Left lobe of liver (tissue), 2 donors: ENCODE data around the gene RASGEF1C. TPM values are rescaled to one million over a fixed set of nuclear protein-coding genes. Genes with fewer than 3 reads are reported as not detected.

ENCODE experiments used
- ATAC-seq: fragments of 200-7000 bp; cut with Tn5 transposase; one replicate; pipeline ENCODE4 v1.9.1; 2020; ENCODE audit warnings: mild to moderate bottlenecking, moderate library complexity
- DNase-seq: peaks from one replicate; pipeline ENCODE4 v3.0.0-alpha.2; 2020; ENCODE audit warnings: low spot score
- total RNA-seq: library from RNA; stranded (reverse); gene quantifications from one replicate; pipeline ENCODE4 v1.2.1, GENCODE V29; 2021
- donor health status: DM: no; HTN: no; CAD: no; lungs with moderate emphysema.
- donor health status: DM: no; HTN: yes; CAD: no.

The RASGEF1C gene
- total RNA-seq, 1 donor from 2014 or later: 0.30 TPM

DNA sequence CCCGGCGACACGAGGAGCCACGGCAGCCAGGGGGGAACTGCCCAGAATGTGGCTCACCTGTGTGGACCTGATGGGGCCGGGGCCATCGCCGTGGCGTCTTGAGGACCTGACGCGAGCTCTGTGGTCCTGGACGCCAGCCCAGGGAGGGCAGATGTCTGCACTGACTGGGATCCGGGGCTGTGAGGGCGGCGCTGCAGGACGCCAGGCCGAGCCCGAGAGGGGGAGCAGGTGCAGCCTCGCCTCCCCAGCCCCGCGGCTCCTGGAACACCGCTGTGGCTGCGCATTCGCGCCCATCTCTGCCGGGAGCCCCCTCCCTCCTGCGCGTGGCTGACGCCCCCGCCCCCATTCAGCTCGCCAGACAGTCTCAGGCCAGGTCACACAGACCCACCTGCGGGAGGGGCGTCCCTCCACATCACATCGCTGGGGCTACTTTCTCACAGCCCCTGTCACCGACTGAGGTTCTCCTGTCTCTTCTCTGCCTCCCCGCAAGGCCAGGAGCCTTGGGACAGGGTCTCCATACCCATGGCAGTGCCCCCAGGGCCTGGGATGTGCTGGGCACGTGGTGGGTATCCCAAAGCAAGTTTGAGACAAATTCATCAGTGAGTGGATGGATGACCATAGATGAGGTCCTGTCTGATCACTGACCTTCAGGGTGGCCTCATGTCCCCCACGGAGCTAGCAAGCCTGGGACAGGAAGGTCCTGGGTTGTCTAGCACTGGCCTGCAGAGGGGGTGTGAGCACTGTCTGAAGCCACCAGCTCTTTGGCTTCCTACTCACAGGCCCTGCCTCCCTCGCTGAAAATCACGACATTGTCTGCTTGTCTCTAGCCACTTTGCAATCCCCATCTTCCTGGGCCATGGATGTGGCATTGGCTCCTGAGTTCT is 47.3 kb downstream of the RASGEF1C start:
- DNase-seq: no peak
- ATAC-seq: peak; percentile 40

DNA sequence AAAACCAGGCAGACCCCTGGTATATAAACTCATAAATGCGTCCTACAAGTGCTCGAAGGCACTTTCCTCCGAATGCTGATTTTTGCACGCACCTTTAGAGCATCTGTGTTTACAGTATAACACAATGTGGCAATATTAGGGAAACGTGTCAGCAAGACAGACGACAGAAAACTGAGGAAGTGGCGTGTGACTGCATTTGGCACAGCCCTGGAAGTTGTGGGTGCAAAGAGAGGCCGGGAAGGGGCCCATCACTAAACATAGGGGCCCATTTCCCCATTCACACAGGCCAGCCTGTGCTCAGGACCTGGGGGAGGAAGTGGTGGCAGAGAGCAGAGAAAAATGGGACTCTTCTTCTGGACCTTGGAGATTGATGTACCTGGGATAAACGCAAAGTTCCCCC is 48.2 kb downstream of the RASGEF1C start:
- ATAC-seq: peak; percentile 49

DNA sequence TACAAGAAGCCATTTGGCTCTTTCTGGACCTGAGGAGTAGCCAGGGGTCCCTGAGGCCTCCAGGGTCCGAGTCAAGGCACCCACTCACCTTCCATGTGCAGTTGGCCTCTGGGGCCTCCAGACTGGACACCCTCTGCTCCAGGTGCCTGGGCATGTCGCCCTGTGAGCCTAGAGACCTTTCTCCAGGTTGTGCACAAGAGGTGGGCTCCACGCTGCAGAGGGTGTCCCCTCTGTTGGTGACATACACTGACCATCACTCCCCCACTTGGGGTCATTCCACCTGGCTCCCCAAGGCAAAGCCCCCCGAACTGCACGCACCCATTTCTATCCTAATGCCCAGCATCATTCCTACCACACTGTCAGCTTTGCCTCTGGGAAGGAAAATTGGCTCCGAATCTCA is 48.8 kb downstream of the RASGEF1C start:
- peak; percentile 29 for DNase-seq
- no peak for ATAC-seq

More for the DNA sequence above, 48.2 kb downstream of the RASGEF1C start:
- no peak for DNase-seq

DNA sequence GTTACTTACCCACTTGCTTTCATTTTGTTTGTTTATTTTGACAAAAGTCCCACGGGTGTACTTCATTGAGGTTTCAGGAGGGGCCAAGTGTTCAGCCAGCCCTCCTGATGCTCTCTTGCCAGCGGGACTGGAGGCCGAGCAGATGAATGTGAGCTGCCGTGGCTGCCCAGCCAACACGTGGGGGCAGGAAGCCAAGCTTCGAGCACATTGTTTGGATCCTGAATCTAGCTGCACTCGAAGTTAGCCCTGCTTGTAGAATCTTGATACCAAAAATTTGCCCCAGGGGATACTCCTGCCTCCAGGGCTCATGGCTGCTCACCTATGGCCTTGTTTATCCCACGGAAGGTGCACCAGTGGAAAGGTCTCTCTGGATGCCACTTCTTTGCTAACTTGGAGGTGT is 49.3 kb downstream of the RASGEF1C start:
- ATAC-seq: no peak

GRCh38 chr5:180157866-180158265 is 51.1 kb downstream of the RASGEF1C start:
- no peak for ATAC-seq
- DNase-seq: peak; percentile 2

More for the DNA sequence above, 49.3 kb downstream of the RASGEF1C start:
- DNase-seq: peak; percentile 28

DNA sequence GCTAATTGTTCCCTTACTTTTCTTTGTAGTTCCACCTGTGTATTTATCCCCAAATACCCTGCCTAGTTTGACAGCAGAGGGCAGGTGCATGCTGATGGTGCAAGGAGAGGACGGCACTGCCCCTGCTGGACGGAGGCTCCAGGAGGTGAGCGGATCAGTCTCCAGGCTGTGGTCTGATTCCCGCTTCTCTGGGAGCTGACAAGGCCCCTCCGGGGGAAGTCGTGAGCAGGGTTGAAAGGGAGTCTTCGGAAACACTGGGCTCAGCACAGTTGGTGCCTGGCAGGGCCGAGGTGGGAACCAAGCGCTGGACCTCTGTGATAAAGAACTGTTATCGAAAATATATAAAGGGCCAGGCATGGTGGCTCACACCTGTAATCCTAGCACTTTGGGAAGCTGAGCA is 52.9 kb downstream of the RASGEF1C start:
- ATAC-seq (no peak), DNase-seq (peak; percentile 12)

GRCh38 chr5:180155365-180155926 is 53.6 kb downstream of the RASGEF1C start:
- peak; percentile 24 for DNase-seq
- no peak for ATAC-seq

GRCh38 chr5:180154821-180155364 is 54.1 kb downstream of the RASGEF1C start:
- DNase-seq (peak; percentile 24), ATAC-seq (no peak)

DNA sequence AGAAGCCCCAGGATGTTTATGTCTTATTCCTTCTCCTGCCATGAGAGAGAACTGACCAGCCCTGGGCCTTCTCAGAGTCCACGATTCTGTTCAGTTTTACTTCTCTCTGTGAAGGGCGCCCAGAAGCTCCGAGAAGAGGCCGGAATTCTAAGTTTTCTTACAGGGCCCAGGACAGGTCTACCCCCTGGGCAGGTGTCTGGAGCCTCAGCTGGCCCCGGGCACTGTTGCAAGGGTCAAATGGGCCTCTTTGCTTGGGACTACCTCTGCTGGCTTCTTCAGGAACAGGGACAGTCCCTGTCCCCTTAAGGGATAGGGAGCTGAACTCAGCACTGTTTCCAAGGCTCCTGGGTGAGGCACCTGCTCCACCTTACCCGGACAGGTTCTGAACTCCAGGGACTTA is 55.0 kb downstream of the RASGEF1C start:
- ATAC-seq (no peak), DNase-seq (peak; percentile 28)

DNA sequence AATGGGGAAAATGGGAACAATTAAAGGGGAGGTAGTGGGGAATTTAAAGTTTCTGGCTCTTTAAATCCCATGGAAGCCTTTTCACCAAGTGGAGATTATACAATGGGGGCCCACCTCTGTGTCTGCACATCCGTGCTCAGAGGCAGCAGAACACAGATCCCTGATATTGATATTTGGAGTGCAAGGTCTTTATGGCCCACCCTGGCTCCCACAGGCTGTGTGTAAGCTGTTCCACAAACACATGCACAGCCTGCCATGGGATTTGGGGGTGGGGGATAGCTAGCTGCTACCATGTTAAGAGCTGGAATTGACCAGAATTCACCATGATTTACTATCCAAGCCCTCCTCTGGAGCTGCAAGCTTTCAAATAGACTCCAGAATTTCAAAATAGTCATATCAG is 55.9 kb downstream of the RASGEF1C start:
- ATAC-seq: no peak
- peak; percentile 5 for DNase-seq

GRCh38 chr5:180143656-180144364 is 65.2 kb downstream of the RASGEF1C start:
- DNase-seq (no peak), ATAC-seq (no peak)

- DNase-seq (no peak), ATAC-seq (no peak)
These were observed 66.0 kb downstream of the RASGEF1C start for GRCh38 chr5:180142824-180143610.

GRCh38 chr5:180142021-180142765 is 66.8 kb downstream of the RASGEF1C start:
- no peak for DNase-seq

DNA sequence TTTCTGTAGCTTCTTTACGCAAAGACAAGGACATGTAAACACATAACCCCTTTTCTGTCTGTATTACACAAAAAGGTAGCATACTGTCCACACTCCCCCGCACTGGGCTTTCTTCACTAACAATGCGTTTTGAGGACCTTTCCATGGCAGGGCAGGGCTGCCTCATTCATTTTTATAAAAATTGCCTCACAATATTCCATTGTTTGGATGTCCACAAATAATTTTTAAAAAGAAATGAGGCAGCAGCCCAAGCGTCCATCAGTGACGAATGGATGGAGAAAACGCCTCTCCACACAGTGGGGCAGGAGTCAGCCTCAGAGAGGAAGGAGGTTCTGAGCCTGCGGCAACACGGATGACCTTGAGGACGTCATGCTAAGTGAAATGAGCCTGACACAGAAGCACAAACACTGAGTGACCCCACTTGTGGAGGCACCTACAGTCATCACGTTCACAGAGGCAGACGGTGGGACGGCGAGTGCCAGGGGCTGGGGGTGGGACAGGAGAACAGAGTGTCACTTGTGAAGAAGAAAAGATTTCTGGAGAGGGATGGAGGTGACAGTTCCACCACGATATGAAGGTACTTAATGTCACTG is 67.8 kb downstream of the RASGEF1C start:
- ATAC-seq (no peak), DNase-seq (no peak)

More at GRCh38 chr5:180142021-180142765, 66.8 kb downstream of the RASGEF1C start:
- no peak for ATAC-seq

DNA sequence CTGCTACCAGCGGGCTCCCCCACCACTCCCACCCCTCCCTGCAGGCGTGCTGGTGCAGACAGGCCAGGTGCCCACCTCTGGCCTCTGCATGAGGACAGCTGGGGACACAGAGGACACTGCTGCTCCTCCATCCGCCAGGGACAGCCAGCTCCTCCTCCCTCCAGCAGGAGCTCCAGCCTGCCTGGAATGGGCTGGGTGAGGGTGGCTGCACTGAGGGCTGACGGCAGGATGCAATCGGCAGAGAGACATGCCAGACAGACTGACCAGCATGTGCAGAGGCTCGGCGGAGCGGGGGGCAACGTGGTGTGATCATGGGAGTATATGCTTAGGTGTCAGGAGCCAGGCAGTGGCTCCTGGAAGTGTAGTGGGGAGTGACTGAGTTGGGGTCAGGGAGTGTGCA is 68.4 kb downstream of the RASGEF1C start:
- DNase-seq (peak; percentile 23), ATAC-seq (no peak)

GRCh38 chr5:180140079-180140554 is 68.9 kb downstream of the RASGEF1C start:
- ATAC-seq (no peak), DNase-seq (peak; percentile 38)

DNA sequence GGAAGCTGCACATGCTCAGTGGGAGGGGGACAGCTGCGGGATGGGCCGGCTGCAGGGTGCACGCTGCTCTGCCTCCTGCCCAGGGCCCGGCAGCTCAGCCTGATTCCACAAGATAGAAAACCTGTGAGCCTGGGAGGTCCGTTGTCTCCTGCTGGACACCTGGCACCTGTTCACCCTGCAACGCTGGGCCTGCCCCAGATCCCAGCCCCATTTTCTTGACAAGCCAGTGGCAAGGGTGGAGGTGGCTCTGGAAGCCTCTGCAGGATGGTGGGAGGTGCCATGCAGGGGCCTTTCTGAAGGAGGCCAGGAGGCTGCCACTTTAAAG is 69.3 kb downstream of the RASGEF1C start:
- peak; percentile 23 for DNase-seq
- ATAC-seq: no peak

GRCh38 chr5:180138976-180139730 is 69.9 kb downstream of the RASGEF1C start:
- no peak for ATAC-seq
- DNase-seq: peak; percentile 33
